Neural crest cell (in vitro differentiated cells): Measurements from ENCODE around the gene PRDM10. TPM values are rescaled to one million over a fixed set of nuclear protein-coding genes. Genes with fewer than 3 reads are reported as not detected.
A peak's percentile ranks its signal among the peaks of the same experiment; 100 is the strongest.

Experiments used
- DNase-seq: peaks from one replicate; pipeline ENCODE4 v3.0.0; 2021; ENCODE audit warnings: low read depth, mixed read lengths, low spot score
- H3K27ac Mint-ChIP-seq: one replicate; pipeline ENCODE4 v1.8.0; 2021; ENCODE audit warnings: mild to moderate bottlenecking, mixed read lengths; ENCODE audit not compliant: unreplicated experiment
- H3K27me3 Mint-ChIP-seq: 2 replicates; pipeline ENCODE4 v1.8.0; 2021; ENCODE audit warnings: low read depth, mild to moderate bottlenecking, mixed read lengths
- H3K36me3 Mint-ChIP-seq: 2 replicates; pipeline ENCODE4 v1.8.0; 2021; ENCODE audit warnings: low read depth, mild to moderate bottlenecking, mixed read lengths
- H3K4me1 Mint-ChIP-seq: 2 replicates; pipeline ENCODE4 v1.8.0; 2021; ENCODE audit warnings: mixed read lengths
- H3K4me3 Mint-ChIP-seq: one replicate; pipeline ENCODE4 v1.8.0; 2021; ENCODE audit warnings: mild to moderate bottlenecking, mixed read lengths
- H3K9me3 Mint-ChIP-seq: 2 replicates; pipeline ENCODE4 v1.8.0; 2021; ENCODE audit warnings: mixed read lengths
- CTCF ChIP-seq: fragments of 200-600 bp; sonication (generic); conservative IDR thresholded peaks from 2 replicates; pipeline ENCODE4 v1.5.0; 2021; ENCODE audit warnings: antibody characterized with exemption, mild to moderate bottlenecking
- total RNA-seq: library from RNA; stranded (reverse); gene quantifications from 2 replicates; pipeline ENCODE4 v1.2.1, GENCODE V29; 2021

PRDM10 gene
- total RNA-seq, 1 donor from 2014 or later: 18.5 TPM

DNA sequence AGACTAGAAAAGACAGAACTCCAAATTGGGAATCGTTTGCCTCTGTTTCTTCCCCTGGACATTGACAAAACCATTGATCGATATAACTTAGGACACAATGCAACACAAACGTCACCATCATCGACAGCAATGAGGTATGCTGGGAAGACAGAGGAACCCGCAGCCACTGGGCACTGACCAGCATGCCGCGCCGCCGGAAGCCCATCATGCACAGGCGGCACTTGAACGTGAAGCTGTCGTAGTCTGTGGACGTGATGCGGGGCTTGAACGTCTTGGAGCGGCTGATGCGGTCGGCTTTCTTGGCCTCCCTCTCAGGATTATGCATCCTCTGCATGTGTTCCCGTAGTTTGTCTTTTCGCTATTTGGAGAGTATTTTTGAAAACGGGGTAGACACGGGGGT lies 84.3 kb downstream of the PRDM10 start:
- H3K27ac Mint-ChIP-seq: no peak overlapping the region
- H3K36me3 Mint-ChIP-seq: no peaks in the 10 kb centered on the region
- no peak overlapping the region for H3K4me3 Mint-ChIP-seq
- H3K9me3 Mint-ChIP-seq: no peaks in the 10 kb centered on the region
- DNase-seq: no peak
- H3K4me1 Mint-ChIP-seq: peaks cover 2% of the 10 kb centered on the region
- no peaks in the 10 kb centered on the region for H3K27me3 Mint-ChIP-seq
- TF ChIP-seq CTCF: no peak

DNA sequence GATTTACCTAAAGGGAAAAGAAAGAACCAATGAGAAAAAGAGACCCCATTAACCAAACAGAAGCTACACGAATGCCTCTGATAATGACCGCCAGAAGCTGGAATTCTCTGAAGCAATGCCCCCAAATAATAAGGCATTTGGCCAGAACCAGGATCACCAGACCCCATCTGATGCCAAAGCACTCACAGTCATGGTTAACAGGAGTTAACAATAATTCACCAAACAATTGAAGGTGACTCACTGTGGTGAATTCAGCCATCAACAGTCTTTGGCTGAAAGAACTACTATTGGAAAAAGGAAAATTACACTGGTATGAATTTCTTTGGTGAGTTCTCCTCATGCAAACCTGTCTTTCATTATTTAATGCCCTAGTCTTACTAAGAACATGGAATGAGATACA lies 85.4 kb downstream of the PRDM10 start:
- H3K9me3 Mint-ChIP-seq: no peaks in the 10 kb centered on the region
- DNase-seq: no peak
- no peaks in the 10 kb centered on the region for H3K4me1 Mint-ChIP-seq
- no peak overlapping the region for H3K4me3 Mint-ChIP-seq
- no peak overlapping the region for H3K27ac Mint-ChIP-seq
- no peak for TF ChIP-seq CTCF
- no peaks in the 10 kb centered on the region for H3K27me3 Mint-ChIP-seq
- no peaks in the 10 kb centered on the region for H3K36me3 Mint-ChIP-seq

GRCh38 chr11:129911298-129911697 lies 91.3 kb downstream of the PRDM10 start:
- H3K4me3 Mint-ChIP-seq: no peak overlapping the region
- no peaks in the 10 kb centered on the region for H3K27me3 Mint-ChIP-seq
- no peaks in the 10 kb centered on the region for H3K9me3 Mint-ChIP-seq
- no peaks in the 10 kb centered on the region for H3K4me1 Mint-ChIP-seq
- DNase-seq: no peak
- peaks cover 9% of the 10 kb centered on the region for H3K36me3 Mint-ChIP-seq
- no peak for TF ChIP-seq CTCF
- no peak overlapping the region for H3K27ac Mint-ChIP-seq

DNA sequence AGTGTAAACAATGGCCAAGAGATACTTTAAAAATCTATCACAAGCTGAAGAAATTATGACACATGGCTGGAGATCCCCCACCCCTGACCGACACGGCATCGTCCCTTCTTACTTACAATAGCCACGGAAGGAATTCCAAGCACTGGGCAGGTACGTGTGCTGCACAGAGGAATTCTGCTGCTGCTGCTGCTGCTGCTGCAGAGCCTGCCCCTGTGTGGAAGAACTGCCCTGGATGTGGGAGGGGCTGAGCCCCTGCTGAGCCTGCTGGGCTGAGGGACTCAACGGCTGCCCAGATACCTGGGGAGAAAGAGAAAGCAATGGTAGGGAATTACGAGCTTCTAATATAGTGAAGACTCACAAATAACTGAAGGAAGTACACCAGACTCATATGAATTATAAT lies 92.3 kb downstream of the PRDM10 start:
- Mint-ChIP-seq H3K27me3 (no peaks in the 10 kb centered on the region), H3K4me1 (no peaks in the 10 kb centered on the region), H3K36me3 (peaks cover 9% of the 10 kb centered on the region), H3K27ac (no peak overlapping the region), H3K9me3 (no peaks in the 10 kb centered on the region), H3K4me3 (no peak overlapping the region)
- no peak for TF ChIP-seq CTCF
- DNase-seq: no peak

DNA sequence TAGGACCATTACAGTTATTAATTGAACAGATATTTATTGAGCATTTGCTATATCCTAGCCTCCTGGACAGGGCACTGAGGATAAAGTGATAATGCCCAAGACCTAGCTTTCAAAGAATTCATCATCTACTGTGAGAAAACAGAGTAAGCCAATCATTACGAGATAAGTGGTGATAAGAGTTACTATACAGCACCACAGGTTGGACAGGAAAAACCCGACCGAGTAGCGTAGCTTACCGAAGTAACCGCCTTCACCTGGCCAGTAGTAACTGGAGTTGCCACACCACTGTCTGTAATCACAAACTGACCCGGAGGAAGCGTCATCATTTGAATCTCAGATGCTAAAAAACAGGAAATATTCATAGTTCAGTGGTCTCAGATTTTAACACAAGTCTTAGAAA lies 97.2 kb downstream of the PRDM10 start:
- H3K4me1 Mint-ChIP-seq: no peaks in the 10 kb centered on the region
- no peak overlapping the region for H3K27ac Mint-ChIP-seq
- H3K27me3 Mint-ChIP-seq: no peaks in the 10 kb centered on the region
- no peak for DNase-seq
- no peak overlapping the region for H3K4me3 Mint-ChIP-seq
- H3K9me3 Mint-ChIP-seq: no peaks in the 10 kb centered on the region
- H3K36me3 Mint-ChIP-seq: peaks cover 18% of the 10 kb centered on the region
- no peak for TF ChIP-seq CTCF

GRCh38 chr11:129896062-129896461 lies 106.6 kb downstream of the PRDM10 start:
- peak overlapping the region; percentile 94 for H3K4me3 Mint-ChIP-seq

More at GRCh38 chr11:129896062-129896461, 106.6 kb downstream of the PRDM10 start:
- Mint-ChIP-seq H3K27me3 (no peaks in the 10 kb centered on the region), H3K4me1 (peaks cover 26% of the 10 kb centered on the region), H3K27ac (no peak overlapping the region), H3K36me3 (peaks cover 11% of the 10 kb centered on the region), H3K9me3 (no peaks in the 10 kb centered on the region)
- no peak for TF ChIP-seq CTCF
- no peak for DNase-seq
